Body of pancreas (tissue), 2 donors: ENCODE data around the gene NBPF19. TPM values are rescaled to one million over a fixed set of nuclear protein-coding genes. Genes with fewer than 3 reads are reported as not detected.

Experiments used
- total RNA-seq, 2 donors: library from RNA; depleted of rRNA; stranded (reverse); fragments of >200 nt; gene quantifications; one replicate each; pipeline ENCODE4 v1.1.0, GENCODE V29; 2016

NBPF19 gene
- total RNA-seq, 2 donors from 2014 or later, result 19.2 to 23.1 TPM

Other genes with a start within 250 kb of the NBPF19 start
- not detected for gene PPIAL4C, start 108.8 kb downstream of the NBPF19 start, total RNA-seq